Measurements from ENCODE around the gene SAMD9L.
A peak's percentile ranks its signal among the peaks of the same experiment; 100 is the strongest.
"Not testable (repeated sequence)": the region's sequence is repeated elsewhere in the genome, so short reads cannot be mapped to it uniquely, and the experiment has no call there.

SAMD9L gene

GRCh38 chr7:93146036-93146435, 2.1 kb downstream of the SAMD9L start:
- DNase-seq (no peak), ATAC-seq (no peak)

DNA sequence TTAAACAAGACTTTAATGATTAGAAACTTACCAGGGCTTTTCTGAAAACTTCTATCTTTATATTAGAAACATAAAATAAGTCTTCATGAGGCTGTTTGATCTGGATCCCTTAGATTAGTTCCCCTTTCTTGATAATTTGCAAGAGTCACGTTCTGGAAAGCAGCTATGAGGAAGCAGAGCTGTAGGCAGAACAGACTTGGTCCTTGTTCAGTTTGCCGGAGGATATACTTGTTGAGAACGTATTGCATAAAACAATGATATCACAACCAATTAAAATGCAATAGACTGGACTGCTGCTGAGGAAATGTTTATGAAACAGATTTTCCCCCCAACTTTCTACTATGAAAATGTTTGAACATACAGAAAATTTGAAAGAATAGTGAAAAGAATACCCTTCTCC, 2.8 kb downstream of the SAMD9L start:
- ATAC-seq = no peak
- no peak for DNase-seq

GRCh38 chr7:93142127-93142526, 6.1 kb downstream of the SAMD9L start:
- no peak for DNase-seq
- ATAC-seq = no peak

GRCh38 chr7:93140582-93141191, 7.5 kb downstream of the SAMD9L start:
- no peak for ATAC-seq

GRCh38 chr7:93138576-93138975, 9.6 kb downstream of the SAMD9L start:
- ATAC-seq (no peak), DNase-seq (no peak)

More at GRCh38 chr7:93140582-93141191, 7.5 kb downstream of the SAMD9L start:
- no peak for DNase-seq

DNA sequence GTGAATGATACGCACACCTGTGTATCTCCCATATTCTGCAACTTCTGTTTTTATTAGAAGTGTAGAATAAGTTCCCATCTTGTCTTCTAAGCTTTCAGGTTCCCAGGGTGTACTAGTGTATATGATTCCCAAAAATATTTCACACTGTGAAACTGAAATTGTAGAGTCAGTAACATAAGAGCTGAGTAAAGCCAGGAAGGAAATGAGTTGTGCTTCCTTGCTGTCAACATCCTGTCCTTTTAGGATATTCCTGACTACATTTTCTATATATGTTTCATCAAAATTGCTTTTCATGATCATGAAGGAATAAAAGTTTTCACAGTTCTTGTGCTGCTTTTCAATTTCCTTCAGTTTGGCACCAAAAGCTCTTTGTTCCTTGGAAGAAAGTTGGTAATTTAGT, 15.2 kb downstream of the SAMD9L start:
- no peak for ATAC-seq

DNA sequence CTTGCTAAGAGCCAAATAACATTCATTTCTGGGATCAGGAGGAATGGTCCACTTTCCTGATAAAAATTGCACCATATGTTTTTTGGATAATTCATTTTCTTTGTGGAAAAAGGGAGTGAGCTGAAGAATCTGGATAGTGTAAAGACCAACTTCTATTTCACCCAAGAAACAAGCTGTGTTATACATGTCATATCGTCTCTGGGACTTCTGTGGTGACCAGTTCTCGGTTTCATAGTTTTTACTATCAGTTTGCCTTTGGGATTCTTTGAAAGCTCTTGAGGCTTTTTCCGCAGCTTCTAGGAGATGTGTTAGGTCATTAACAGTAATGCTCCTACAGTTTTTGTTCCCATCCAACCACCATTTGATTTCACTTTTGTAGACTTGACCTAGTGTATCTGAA, 16.0 kb downstream of the SAMD9L start:
- no peak for DNase-seq
- ATAC-seq = no peak

More for the DNA sequence above, 15.2 kb downstream of the SAMD9L start:
- DNase-seq = no peak

GRCh38 chr7:93126954-93127353, 21.2 kb downstream of the SAMD9L start:
- not testable (repeated sequence) for ATAC-seq

GRCh38 chr7:93123532-93123931, 24.7 kb downstream of the SAMD9L start:
- not testable (repeated sequence) for ATAC-seq, DNase-seq

More at GRCh38 chr7:93126954-93127353, 21.2 kb downstream of the SAMD9L start:
- DNase-seq = not testable (repeated sequence)

DNA sequence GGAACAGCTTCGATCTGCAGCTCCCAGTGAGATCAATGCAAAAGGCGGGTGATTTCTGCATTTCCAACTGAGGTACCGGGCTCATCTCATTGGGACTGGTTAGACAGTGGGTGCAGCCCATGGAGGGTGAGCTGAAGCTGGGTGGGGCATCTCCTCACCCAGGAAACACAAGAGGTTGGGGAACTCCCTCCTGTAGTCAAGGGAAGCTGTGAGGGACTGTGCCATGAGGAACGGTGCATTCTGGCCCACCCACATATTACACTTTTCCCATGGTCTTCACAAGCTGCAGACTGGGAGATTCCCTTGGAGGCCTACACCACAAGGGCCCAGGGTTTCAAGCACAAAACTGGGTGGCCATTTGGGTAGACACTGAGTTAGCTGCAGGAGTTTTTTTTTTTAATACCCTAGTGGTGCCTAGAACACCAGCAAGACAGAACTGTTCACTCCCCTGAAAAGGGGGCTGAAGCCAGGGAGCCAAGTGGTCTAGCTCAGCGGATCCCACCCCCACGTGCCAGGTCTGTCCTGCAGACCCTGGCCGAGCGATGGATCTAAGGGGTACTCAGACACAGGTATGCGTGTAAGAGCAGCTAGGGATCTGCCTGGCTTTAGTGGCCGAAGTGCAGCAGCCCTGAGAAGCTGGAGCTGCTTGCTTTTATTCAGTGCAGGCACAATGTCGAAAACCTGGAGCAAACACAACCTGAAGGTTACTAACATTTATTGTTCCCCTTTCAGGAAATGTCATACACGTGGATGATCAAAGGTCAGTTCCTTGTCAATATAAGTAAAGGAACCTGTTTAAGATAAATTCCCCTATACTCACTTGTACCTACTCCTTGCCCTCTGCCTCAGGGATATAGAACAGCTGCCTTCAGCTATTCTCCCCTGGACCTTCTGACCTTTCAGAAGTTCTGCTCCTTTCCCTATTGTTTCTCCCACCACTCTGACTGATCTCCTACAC, 27.3 kb downstream of the SAMD9L start:
- ATAC-seq (no peak), DNase-seq (no peak)

DNA sequence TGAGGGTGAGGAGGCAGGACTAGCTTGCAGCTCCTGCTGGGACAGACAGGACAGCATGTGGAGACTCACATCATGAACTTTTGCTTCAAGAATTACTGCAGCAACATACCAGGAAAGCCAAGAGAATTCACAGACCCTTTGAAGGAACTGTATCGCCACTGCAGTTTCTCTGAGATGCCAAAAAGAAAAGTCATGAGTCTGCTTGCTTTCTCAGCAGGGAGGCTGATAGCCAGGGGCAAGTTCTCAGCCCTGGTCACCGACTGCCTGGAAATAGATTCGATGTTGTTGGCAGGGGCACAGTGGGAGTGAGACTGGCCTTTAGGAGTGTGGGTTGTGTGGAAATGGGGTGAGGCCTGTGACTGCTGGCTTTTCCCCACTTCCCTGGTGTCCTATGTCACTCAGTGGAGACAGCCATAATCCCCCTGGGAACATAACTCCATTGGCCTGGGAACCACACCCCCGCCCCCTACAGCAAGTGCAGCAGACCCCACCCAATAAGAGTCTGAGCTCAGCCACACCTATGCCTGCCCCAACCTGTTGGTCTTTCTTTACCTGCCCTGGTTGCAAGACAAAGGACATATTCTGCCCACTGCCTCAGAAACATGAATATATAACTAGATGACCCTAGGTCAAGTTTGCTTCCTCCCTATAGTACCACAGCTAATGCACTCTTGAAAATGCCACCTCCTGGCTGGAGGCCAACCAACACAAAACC, 28.8 kb downstream of the SAMD9L start:
- ATAC-seq (no peak), DNase-seq (no peak)

- peak; percentile 42 for DNase-seq
- peak; percentile 90 for ATAC-seq
These were observed 30.2 kb downstream of the SAMD9L start, which contains the start of gene SAMD9 for GRCh38 chr7:93117852-93118530. Gene SAMD9, minus strand, starts transcription at chr7:93117979. Its CDS starts 11,882 bp downstream, at chr7:93106097.

DNA sequence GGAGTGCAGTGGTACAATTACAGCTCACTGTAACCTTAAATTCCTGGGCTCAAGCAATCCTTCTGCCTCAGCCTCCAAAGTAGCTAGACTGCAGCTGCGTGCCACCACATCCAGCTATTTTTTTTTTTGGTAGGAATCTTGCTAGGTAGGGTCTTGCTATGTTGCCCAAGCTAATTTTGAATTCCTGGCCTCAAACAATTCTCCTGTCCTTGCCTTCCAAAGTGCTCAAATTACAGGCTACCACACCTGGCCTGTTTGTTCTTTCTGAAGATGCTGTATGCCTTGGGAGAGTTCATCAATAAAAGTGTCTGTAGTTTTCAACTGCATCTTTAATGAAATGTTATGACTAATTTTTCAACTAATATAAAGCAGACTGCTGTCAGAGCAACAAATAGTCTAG, 30.9 kb downstream of the SAMD9L start:
- no peak for ATAC-seq
- DNase-seq = no peak

- no peak for DNase-seq
- ATAC-seq = peak; percentile 92
These were observed 32.4 kb downstream of the SAMD9L start for GRCh38 chr7:93115796-93116195.

GRCh38 chr7:93108003-93108402, 40.2 kb downstream of the SAMD9L start:
- ATAC-seq (no peak), DNase-seq (no peak)

DNA sequence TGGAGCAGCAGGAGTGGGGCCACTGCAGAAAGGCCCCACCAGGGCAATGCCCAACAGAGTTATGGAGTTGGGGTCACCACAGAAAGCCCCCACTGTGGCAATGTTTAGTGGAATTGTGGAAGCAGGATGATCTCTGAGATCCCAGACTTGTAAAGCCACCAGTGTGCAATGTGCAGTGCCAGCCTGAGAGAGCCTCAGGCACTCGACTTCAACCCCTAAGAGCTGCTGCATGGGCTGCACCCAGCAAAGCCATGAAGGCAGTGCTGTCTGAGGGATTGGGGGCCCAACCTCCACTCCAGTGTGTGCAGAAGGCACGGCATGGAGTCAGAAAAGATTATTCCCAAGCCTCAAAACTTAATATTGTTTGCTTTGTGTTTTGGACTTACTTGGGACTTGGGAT, 50.8 kb downstream of the SAMD9L start:
- no peak for DNase-seq
- no peak for ATAC-seq

- ATAC-seq (no peak), DNase-seq (no peak)
These were observed 55.3 kb downstream of the SAMD9L start for GRCh38 chr7:93092757-93093370.
